Stimulated activated CD8-positive, alpha-beta memory T cell treated with anti-CD3 and anti-CD28 coated beads, Interleukin-7, amount 100 ng/mL, for 4 hours (primary cell): Measurements from ENCODE around the gene TMEM42.
A peak's percentile ranks its signal among the peaks of the same experiment; 100 is the strongest.
"Not testable (repeated sequence)": the region's sequence is repeated elsewhere in the genome, so short reads cannot be mapped to it uniquely, and the experiment has no call there.

Experiments used
- DNase-seq, 2 donors: peaks; one replicate each; pipeline ENCODE4 v3.0.0-alpha.2; 2020; ENCODE audit warnings: low read depth in 2 of 2

Gene TMEM42

DNA sequence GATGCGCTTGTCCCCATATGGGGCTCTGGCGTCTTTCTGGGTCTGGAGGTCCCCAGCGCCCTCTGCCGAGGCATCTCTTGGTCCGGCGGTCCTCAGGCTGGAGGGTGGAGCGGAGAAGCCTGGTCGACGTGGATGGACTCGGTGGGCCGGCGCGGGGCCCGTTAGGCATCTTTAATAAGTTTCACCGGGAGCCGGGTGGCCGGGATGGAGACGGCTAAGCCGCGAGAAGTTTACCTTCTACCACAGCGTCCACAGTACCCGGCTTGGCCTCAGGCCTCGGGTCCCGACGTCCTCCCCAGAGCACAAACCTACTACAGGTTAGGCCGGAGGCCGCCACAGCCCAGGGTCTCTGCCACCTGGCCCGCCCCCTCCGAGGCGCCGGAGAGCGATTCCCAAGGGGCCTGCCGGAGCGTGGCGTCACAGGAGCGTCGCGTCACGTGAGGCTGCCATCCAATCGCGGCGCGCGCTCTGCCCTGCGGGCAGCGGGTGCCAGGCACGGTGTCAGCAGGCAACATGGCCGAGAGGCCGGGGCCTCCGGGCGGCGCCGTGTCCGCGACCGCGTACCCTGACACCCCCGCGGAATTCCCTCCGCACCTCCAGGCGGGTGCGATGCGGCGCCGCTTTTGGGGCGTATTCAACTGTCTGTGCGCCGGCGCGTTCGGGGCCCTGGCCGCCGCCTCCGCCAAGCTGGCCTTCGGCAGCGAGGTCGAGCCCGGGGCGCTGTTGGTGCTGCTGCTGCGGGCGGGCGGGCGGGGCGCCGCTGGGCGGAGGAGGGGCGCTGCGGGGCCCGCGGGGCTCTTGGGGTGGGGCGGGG, at the start of gene TMEM42:
TMEM42 (plus strand) TSS at position 501 of the 814 bp plus-strand sequence; CDS start at position 514, 13 bp downstream.
- peak; percentile 78 to 88 for DNase-seq

GRCh38 chr3:44814751-44815150, 47.0 kb upstream of the TMEM42 start:
- DNase-seq, result no peak

DNA sequence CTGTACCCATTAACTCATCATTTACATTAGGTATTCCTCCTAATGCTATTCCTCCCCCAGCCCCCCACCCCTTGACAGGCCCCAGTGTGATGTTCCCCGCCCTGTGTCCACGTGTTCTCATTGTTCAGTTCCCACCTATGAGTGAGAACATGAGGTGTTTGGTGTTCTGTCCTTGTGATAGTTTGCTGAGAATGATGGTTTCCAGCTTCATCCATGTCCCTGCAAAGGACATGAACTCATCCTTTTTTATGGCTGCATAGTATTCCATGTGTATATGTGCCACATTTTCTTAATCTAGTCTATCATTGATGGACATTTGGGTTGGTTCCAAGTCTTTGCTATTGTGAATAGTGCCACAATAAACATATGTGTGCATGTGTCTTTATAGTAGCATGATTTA, 45.4 kb upstream of the TMEM42 start:
- not testable (repeated sequence) for DNase-seq

DNA sequence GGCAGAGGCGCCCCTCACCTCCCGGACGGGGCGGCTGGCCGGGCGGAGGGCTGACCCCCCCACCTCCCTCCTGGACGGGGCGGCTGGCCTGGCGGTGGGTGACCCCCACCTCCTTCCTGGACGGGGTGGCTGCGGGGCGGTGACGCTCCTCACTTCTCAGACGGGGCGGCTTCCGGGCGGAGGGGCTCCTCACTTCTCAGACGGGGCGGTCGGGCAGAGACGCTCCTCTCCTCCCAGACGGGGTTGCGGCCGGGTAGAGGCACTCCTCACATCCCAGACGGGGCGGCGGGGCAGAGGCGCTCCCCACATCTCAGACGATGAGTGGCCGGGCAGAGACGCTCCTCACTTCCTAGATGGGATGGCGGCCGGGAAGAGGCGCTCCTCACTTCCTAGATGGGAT, 40.5 kb upstream of the TMEM42 start:
- not testable (repeated sequence) for DNase-seq

DNA sequence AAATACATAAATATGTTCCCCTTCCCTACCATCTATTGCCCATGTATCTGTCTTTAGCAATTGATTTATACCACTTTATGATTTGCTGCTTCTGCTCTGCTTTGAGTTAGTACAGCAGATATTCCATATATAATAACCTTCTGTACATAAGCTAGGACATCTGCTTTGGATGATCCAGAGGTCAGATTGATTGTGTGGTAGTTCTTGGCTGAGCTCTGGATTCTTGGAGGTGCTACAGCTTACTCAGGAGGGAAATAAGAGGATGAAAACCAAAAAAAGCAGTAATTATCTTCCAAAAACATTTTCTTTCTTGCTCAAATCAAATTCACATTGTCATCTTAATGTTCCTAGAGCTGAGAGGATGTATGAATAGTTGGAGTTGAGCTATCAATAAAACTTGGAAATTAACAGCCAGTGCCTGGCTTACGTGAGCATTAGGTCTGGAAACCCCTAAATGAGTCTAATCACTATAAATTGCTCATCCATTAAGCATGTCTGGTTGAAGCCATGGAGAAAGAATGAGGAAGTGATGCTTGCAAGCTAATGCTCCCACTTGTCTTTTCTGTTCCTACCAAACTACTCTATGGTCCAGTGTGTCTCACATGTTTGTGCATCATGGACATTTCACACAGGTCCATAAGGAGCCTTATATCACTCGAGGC, 36.3 kb upstream of the TMEM42 start:
- DNase-seq, result no peak

DNA sequence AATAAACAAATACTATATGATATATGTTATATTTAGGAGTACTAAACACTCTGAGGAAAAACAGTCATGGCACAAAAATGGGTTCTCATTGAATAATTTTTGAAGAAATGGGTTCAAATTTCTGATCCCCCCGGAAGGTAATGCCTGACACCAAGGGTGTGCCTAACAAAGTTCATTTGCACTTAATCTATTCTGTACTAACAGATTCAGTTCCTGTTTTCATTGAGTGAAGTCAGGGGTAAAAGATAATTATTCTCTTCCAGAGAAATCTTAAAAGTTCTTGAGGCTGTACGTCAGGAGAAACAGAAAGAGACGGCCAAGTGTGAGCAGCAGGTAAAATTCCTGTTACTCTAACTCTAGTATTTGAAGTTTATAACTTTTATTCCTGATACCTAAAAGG, 34.5 kb upstream of the TMEM42 start:
- DNase-seq, result no peak

- DNase-seq, result no peak
Measured at GRCh38 chr3:44831232-44831631, 30.5 kb upstream of the TMEM42 start.

DNA sequence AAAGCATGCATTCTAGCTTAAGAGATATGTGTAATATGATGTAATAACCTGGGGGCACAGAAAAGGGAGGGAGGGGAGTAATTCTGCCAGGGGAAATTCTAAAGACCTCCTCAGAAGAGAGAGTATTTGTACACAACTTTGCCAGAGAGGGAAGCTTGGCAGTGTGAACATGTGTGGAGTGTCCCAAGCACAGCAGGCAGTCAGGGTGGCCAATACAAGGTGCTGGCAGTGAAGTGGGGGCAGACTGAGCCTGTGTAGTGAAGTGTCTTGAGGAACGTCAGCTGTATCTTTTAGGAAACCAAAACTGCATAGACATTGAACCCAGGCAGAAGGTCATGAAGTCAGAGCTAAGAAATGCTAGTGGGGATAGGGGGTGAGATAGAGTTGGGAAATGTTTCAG, 29.7 kb upstream of the TMEM42 start:
- DNase-seq, result no peak

GRCh38 chr3:44832965-44833364, 28.7 kb upstream of the TMEM42 start:
- no peak for DNase-seq

DNA sequence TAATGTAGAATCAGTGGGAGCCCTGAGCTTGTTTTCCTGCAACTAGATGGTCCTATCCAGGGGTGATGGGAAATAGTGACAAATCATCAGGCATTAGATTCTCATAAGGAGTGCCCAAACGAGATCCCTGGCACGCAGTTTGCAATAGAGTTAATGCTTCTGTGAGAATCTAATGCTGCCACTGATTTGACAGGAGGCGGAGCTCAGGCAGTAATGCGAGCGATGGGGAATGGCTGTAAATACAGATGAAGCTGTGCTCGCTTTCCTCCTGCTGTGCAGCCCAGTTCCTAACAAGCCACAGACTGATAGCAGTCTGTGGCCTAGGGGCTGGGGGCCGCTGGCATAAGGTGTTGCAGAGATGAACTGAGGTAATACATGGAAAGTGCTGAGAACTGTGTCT, 28.3 kb upstream of the TMEM42 start:
- DNase-seq, result no peak

DNA sequence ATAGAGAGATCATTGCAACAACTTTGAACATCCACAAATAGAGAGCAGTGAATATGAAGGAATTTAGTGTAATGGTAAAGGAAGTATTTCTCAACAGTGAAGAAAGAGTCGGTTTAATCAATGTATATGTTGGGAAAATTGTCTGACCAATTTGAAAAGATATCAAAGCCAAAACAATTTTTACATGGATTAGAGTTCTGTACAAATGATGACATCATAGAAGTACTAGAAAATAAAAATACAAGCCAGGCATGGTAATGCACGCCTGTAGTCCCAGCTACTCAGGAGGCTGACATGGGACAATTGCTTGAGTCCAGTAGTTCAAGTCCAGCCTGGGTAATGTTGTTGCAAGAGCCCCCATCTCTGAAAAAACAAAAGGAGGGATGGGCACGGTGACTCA, 26.0 kb upstream of the TMEM42 start:
- DNase-seq, result no peak

DNA sequence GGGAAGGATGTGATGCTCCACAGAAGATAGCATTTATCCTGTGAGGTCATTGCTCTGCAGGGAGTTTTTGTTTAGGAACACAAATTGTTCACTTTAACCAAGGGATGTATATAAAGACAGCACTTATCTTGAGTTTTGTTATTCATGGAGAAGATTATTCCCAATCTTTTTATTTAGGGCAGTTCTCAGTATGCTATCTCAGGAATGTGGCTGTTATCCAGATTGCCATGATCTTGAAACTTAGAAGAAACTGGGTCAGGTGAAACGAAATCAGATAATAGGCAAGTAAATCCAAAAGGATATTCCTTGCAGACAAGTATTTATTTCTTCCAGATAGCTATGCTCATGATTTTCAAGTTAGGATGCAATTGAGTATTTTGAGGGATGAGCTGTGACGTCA, 19.3 kb upstream of the TMEM42 start:
- DNase-seq, result no peak

DNA sequence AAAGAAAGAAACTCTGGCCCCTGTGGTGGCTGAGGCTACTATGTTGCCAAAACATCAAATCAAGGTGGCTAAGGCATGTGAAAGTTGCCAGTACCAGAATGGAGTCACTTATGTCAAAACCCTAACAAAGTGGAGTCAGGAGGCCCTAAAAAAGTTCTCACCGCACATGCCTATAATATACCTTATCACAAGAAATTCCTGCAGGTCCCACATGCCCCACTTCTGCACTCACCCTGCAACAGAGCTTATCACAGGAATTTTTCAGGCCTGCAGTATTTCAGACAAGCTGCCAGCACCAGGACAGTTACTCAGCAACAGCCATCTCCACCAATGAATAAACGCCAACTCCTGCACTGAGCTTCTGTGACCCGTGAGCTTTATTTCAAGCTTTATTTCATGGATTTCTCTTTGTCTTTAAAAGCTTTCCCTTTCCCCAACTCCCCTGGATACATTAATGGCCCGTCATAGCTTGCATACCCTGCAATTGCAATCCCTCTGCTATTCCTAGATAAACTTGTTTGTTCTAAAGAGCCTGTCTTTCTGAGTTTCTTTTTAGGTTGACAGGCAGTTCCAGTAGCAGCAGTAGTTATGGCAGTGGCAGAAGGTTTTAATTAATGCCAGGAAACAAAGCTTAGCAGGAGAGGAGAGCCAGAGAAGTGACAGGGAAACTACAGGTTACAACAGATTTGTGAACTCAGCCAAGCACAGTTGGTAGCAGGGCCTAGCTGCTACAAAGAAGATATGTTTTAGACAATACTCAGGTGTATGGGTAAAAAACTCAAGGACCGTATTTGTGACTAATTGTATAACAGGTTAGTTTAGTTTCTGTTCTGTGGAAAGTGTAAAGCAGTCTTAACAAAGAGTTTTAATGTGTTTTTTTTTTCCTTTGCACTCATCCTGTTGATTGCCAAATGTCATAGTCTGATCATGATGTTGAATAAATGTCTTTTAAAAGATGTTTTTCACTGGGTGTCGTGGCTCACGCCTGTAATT, 15.9 kb upstream of the TMEM42 start:
- DNase-seq, result no peak

GRCh38 chr3:44848634-44849033, 13.1 kb upstream of the TMEM42 start:
- DNase-seq, result no peak

- not testable (repeated sequence) for DNase-seq
Measured at GRCh38 chr3:44856663-44857062, 5.0 kb upstream of the TMEM42 start.

DNA sequence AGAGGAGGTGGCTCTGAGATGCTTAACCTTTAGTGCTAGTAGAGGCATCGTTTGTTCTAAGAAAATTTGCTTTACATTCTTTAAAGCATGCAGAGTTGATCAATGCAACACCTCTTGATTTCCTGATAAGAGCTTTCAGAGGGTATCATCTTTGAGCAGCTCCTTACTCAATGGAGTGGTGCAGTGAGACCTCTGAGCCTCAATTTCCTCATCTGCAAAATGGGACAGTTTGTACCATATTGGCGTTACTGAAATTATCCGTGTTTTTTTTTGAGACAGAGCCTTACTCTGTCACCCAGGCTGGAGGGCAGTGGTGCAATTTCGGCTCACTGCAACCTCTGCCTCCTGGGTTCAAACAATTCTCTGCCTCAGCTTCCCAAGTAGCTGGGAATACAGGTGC, 1.6 kb upstream of the TMEM42 start:
- DNase-seq, result no peak

DNA sequence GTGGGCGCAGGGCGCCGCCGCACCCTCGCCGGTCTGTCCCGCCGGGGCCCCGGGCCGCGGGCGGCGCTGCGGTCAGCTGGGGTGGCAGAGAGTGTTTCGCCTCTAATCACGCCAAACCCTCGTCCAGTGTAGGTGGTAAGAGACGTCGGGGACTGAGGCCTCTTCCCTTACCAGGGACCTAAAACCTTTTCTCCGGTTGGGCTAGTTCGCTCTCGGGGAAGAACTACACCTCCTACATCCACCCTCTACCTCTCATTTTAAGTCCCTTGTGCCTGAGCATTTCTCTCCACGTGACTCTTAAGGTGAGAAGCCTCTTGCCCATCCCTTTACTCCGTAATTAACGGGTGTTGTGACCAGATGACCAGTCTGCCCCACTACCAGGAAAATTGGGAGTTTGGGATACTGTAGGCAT, 520 bp downstream of the TMEM42 start:
- no peak for DNase-seq

- no peak for DNase-seq
Measured at GRCh38 chr3:44865272-44866035, 3.7 kb downstream of the TMEM42 start.

- DNase-seq, result no peak
Measured at GRCh38 chr3:44867421-44868111, 5.9 kb downstream of the TMEM42 start.

GRCh38 chr3:44870375-44871061, 8.8 kb downstream of the TMEM42 start:
- DNase-seq, result no peak
